ENCODE results near the gene RPS19.

GRCh38 chr19:41887711-41888382 lies 27.8 kb downstream of the RPS19 start:
- TF ChIP-seq CTCF (conservative IDR thresholded peaks at IDR 0.05 in 1 of 2, IDR thresholded peaks at IDR 0.05 in 1 of 2; ENCODE audit: low read depth in 1 of 2, low read length in 2 of 2) (no peak), EZH2 (IDR thresholded peaks at IDR 0.05; ENCODE audit: low read length, missing control alignments) (no peak)
